Adrenal gland (tissue), 12 donors: Measurements from ENCODE around the gene CEP162. TPM values are rescaled to one million over a fixed set of nuclear protein-coding genes. Genes with fewer than 3 reads are reported as not detected.

ENCODE experiments used
- DNase-seq, 7 donors: peaks; one replicate each; pipeline ENCODE4 v3.0.0-alpha.2; 2019 to 2020
- H3K27ac ChIP-seq, 5 donors: fragments of 200-600 bp; sonication (generic) in 4 of 5; 1 replicate in 3 of 5; 2 replicates in 2 of 5; pipeline versions ENCODE4 v1.5.1 to v1.8.0; 2016 to 2020; ENCODE audit warnings: mild to moderate bottlenecking in 1 of 5
- H3K27me3 ChIP-seq: fragments of 200-600 bp; 2 replicates; pipeline ENCODE4 v1.8.0; 2021
- H3K36me3 ChIP-seq, 2 donors: fragments of 200-600 bp; replicated peaks in 1 of 2; 1 replicate in 1 of 2; 2 replicates in 1 of 2; pipeline versions ENCODE4 v1.5.1 to v1.8.0; 2018 to 2022
- H3K4me1 ChIP-seq, 2 donors: fragments of 200-600 bp; replicated peaks in 1 of 2; 1 replicate in 1 of 2; 2 replicates in 1 of 2; pipeline versions ENCODE4 v1.5.1 to v1.8.0; 2018 to 2021
- H3K4me3 ChIP-seq, 4 donors: fragments of 200-600 bp; sonication (generic) in 3 of 4; one replicate each; pipeline ENCODE4 v1.5.1; 2016 to 2018
- H3K9me3 ChIP-seq, 3 donors: fragments of 200-600 bp; sonication (generic) in 1 of 3; replicated peaks in 1 of 3; 1 replicate in 2 of 3; 2 replicates in 1 of 3; pipeline versions ENCODE4 v1.5.1 to v1.8.0; 2016 to 2021
- CTCF ChIP-seq, 6 experiments: fragments of 450-650 bp in 4 of 6; fragments of 200-600 bp in 2 of 6; sonication (generic) in 1 of 6; IDR thresholded peaks; 1 replicate in 5 of 6; 2 replicates in 1 of 6; pipeline versions ENCODE4 v1.5.1 to v1.8.0; 2016 to 2021; ENCODE audit warnings: antibody characterized with exemption in 6 of 6, mild to moderate bottlenecking in 2 of 6, moderate library complexity in 1 of 6
- POLR2A ChIP-seq, 2 donors: fragments of 450-650 bp; IDR thresholded peaks; one replicate each; pipeline ENCODE4 v1.6.1; 2017; ENCODE audit warnings: antibody characterized with exemption in 2 of 2, mild to moderate bottlenecking in 2 of 2, moderate library complexity in 1 of 2
- WGBS, 4 donors: extraction: QIAGEN DNeasy Blood & Tissue Kit in 2 of 4; methylation state at CpG; one replicate each; pipeline versions ENCODE4 v1.1.5 to v1.1.7; 2013 to 2017; 5-methylcytosine and 5-hydroxymethylcytosine counted together
- intact Hi-C, 2 donors: fragments of 100-400 bp; cut with DNase I; formaldehyde crosslinking; loops; one replicate each; pipeline versions ENCODE4 v1.14.1 to v1.15.0; 2022 to 2023
- polyA plus RNA-seq, 3 donors: library from polyadenylated mRNA; stranded (reverse); fragments of 200-250 nt in 2 of 3; fragments of 350-450 nt in 1 of 3; fragmentation: Illumina TruSeq in 1 of 3; extraction: RNeasy Lipid Tissue Mini Kit (QIAGEN cat#74804) in 1 of 3; gene quantifications; one replicate each; pipeline ENCODE4 v1.2.3, GENCODE V29; 2013 to 2014
- total RNA-seq, 9 donors: library from RNA; depleted of rRNA in 4 of 9; stranded (reverse); fragments of >200 nt in 4 of 9; fragments of 120-200 nt in 1 of 9; fragmentation: NEBNext Ultra II Directional in 1 of 9; extraction: Animal tissue kit (Norgen Biotek cat#: 25700) in 1 of 9; gene quantifications; one replicate each; pipeline versions ENCODE4 v1.1.0 to v1.2.4, GENCODE V29; 2013 to 2023
- donor health status: healthy with polysubstance abuse.
- donor health status: Bipolar disorder and iron deficiency.
- donor health status: DM: yes; HTN: yes; CAD: no.
- donor health status: DM: no; HTN: no; CAD: no.
- donor health status: DM: no; HTN: no; CAD: no.
- donor health status: DM: yes; HTN: yes; CAD: no.

The CEP162 gene
- total and polyA plus RNA-seq, 12 donors = 3.2 to 15.5 (median 6.3) TPM

GRCh38 chr6:84258866-84259265 lies 31.4 kb upstream of the CEP162 start:
- no peak overlapping the region for H3K27ac ChIP-seq
- H3K36me3 ChIP-seq = no peaks in the 10 kb centered on the region
- TF ChIP-seq CTCF (IDR thresholded peaks at IDR 0.05) (no peak), POLR2A (IDR thresholded peaks at IDR 0.05) (no peak)
- WGBS, 4 donors = 59 to 78% (median 68%) methylated on average over 2 to 4 of the region's 4 CpGs
- DNase-seq = no peak
- H3K4me1 ChIP-seq = no peaks in the 10 kb centered on the region
- no peaks in the 10 kb centered on the region for H3K9me3 ChIP-seq
- no peak overlapping the region for H3K4me3 ChIP-seq
- intact Hi-C loops = no loop called here
- no peaks in the 10 kb centered on the region for H3K27me3 ChIP-seq

GRCh38 chr6:84258268-84258667 lies 30.8 kb upstream of the CEP162 start:
- H3K36me3 ChIP-seq = no peaks in the 10 kb centered on the region
- no peak overlapping the region for H3K27ac ChIP-seq
- DNase-seq = no peak
- WGBS, 4 donors = 15 to 65% (median 44%) methylated on average over 2 of the region's 2 CpGs
- no peaks in the 10 kb centered on the region for H3K4me1 ChIP-seq
- H3K4me3 ChIP-seq = peak overlapping the region in 1 of 4 donors; percentile 29
- intact Hi-C loops = no loop called here
- no peaks in the 10 kb centered on the region for H3K9me3 ChIP-seq
- no peaks in the 10 kb centered on the region for H3K27me3 ChIP-seq
- no peak for TF ChIP-seq POLR2A (IDR thresholded peaks at IDR 0.05)
- TF ChIP-seq CTCF (IDR thresholded peaks at IDR 0.05) = no peak

GRCh38 chr6:84255641-84256040 lies 28.2 kb upstream of the CEP162 start:
- Histone ChIP-seq H3K9me3 (no peaks in the 10 kb centered on the region), H3K36me3 (no peaks in the 10 kb centered on the region), H3K27ac (no peak overlapping the region), H3K4me3 (no peak overlapping the region), H3K4me1 (no peaks in the 10 kb centered on the region), H3K27me3 (no peaks in the 10 kb centered on the region)
- TF ChIP-seq CTCF (IDR thresholded peaks at IDR 0.05) (no peak), POLR2A (IDR thresholded peaks at IDR 0.05) (no peak)
- intact Hi-C loops = no loop called here
- no peak for DNase-seq

- no peak for DNase-seq
- no peaks in the 10 kb centered on the region for H3K27me3 ChIP-seq
- intact Hi-C loops = no loop called here
- no peaks in the 10 kb centered on the region for H3K4me1 ChIP-seq
- no peaks in the 10 kb centered on the region for H3K36me3 ChIP-seq
- TF ChIP-seq CTCF (IDR thresholded peaks at IDR 0.05) = no peak
- no peak for TF ChIP-seq POLR2A (IDR thresholded peaks at IDR 0.05)
- no peak overlapping the region for H3K4me3 ChIP-seq
- WGBS, 4 donors = 75 to 89% (median 78%) methylated on average over 3 of the region's 3 CpGs
- no peak overlapping the region for H3K27ac ChIP-seq
- no peaks in the 10 kb centered on the region for H3K9me3 ChIP-seq
These were observed 25.9 kb upstream of the CEP162 start for GRCh38 chr6:84253380-84253779.
